Endothelial cell of umbilical vein (primary cell): ENCODE measurements around the gene ARHGAP18. TPM values are rescaled to one million over a fixed set of nuclear protein-coding genes. Genes with fewer than 3 reads are reported as not detected.

ENCODE experiments used
- BruUV-seq: library from RNA; stranded (reverse); fragments of 400-500 nt; replicated peaks from 2 replicates; lab custom pipeline; 2021; lab: Mats Ljungman, UMichigan
- CTCF ChIA-PET: fragments of 300-600, 350-600 bp; sonication (Branson Sonifier 250); formaldehyde crosslinking; loops from one replicate; lab custom pipeline; 2021; ENCODE audit warnings: antibody characterized with exemption, inconsistent platforms; lab: Charles Lee
- POLR2A ChIA-PET: fragments of 300-600, 350-600 bp; sonication (Branson Sonifier 250); formaldehyde crosslinking; loops from one replicate; lab custom pipeline; 2021; ENCODE audit warnings: antibody characterized with exemption, inconsistent platforms; lab: Charles Lee
- DNase-seq: peaks from one replicate; pipeline ENCODE4 v3.0.0-alpha.2; 2011; ENCODE audit warnings: low read depth, low spot score
- FAIRE-seq: peaks from 2 replicates; lab custom pipeline; 2011; peaks lifted over from hg19 to GRCh38; lab: Jason Lieb, UNC
- H2AFZ ChIP-seq: 2 replicates; pipeline ENCODE4 v1.6.0; 2012; ENCODE audit warnings: low read depth, low read length, control low read depth, inconsistent platforms
- H3K27ac ChIP-seq: 2 replicates; pipeline ENCODE4 v1.5.1; 2011; ENCODE audit warnings: low read depth, mild to moderate bottlenecking, control low read depth, low read length, moderate library complexity; ENCODE audit not compliant: insufficient read depth
- H3K27me3 ChIP-seq, 2 experiments: 2 replicates each; pipeline versions ENCODE4 v1.6.0 to v1.6.1; 2011; ENCODE audit warnings: low read length in 2 of 2, mixed read lengths in 1 of 2; ENCODE audit not compliant: control insufficient read depth in 2 of 2, insufficient read depth in 2 of 2
- H3K36me3 ChIP-seq, 2 experiments: 2 replicates in 1 of 2; 3 replicates in 1 of 2; pipeline ENCODE4 v1.5.1; 2011; ENCODE audit warnings: low read length in 2 of 2, mild to moderate bottlenecking in 1 of 2, moderate library complexity in 1 of 2; ENCODE audit not compliant: control insufficient read depth in 2 of 2, insufficient read depth in 2 of 2; ENCODE audit errors: extremely low read depth in 1 of 2
- H3K4me1 ChIP-seq: 3 replicates; pipeline ENCODE4 v1.5.1; 2011; ENCODE audit warnings: mild to moderate bottlenecking, low read length; ENCODE audit not compliant: control insufficient read depth, insufficient read depth; ENCODE audit errors: extremely low read depth
- H3K4me2 ChIP-seq: 2 replicates; pipeline ENCODE4 v1.6.1; 2011; ENCODE audit warnings: low read length, control low read depth, mixed read lengths; ENCODE audit not compliant: insufficient read depth
- H3K4me3 ChIP-seq, 3 experiments: fragments of 200-600 bp in 1 of 3; sonication (generic), shearing (Covaris generic) in 1 of 3; replicated peaks in 1 of 3; 2 replicates each; pipeline ENCODE4 v1.5.1; 2011 to 2016; ENCODE audit warnings: control low read depth in 3 of 3, low read length in 3 of 3, mild to moderate bottlenecking in 2 of 3, inconsistent platforms in 1 of 3, low read depth in 1 of 3, moderate library complexity in 1 of 3; ENCODE audit not compliant: insufficient read depth in 1 of 3
- H3K79me2 ChIP-seq: 2 replicates; pipeline ENCODE4 v1.6.0; 2012; ENCODE audit warnings: low read length, inconsistent platforms; ENCODE audit not compliant: control insufficient read depth, insufficient read depth
- H3K9ac ChIP-seq: replicated peaks from 2 replicates; pipeline ENCODE3; 2011; ENCODE audit warnings: low read length, control low read depth; ENCODE audit not compliant: insufficient read depth; ENCODE audit errors: extremely low read depth
- H3K9me1 ChIP-seq: replicated peaks from 3 replicates; pipeline ENCODE4 v1.6.0; 2011; ENCODE audit warnings: mild to moderate bottlenecking, low read length; ENCODE audit not compliant: control insufficient read depth, insufficient read depth; ENCODE audit errors: extremely low read depth
- H3K9me3 ChIP-seq: replicated peaks from 2 replicates; pipeline ENCODE4 v1.5.1; 2012; ENCODE audit warnings: low read length, inconsistent platforms; ENCODE audit not compliant: control insufficient read depth, insufficient read depth
- H4K20me1 ChIP-seq: replicated peaks from 2 replicates; pipeline ENCODE3; 2011; ENCODE audit warnings: mild to moderate bottlenecking, low read length; ENCODE audit not compliant: control insufficient read depth, insufficient read depth; ENCODE audit errors: extremely low read depth
- CTCF ChIP-seq, 2 donors: IDR thresholded peaks; 1 replicate in 1 of 2; 2 replicates in 1 of 2; pipeline ENCODE4 v1.5.1; 2011; ENCODE audit warnings: low read length in 2 of 2, mild to moderate bottlenecking in 2 of 2, moderate library complexity in 2 of 2, control low read depth in 1 of 2, inconsistent platforms in 1 of 2, low read depth in 1 of 2; ENCODE audit not compliant: insufficient read depth in 1 of 2; ENCODE audit errors: extremely low read depth in 1 of 2
- FOS ChIP-seq: IDR thresholded peaks from 2 replicates; pipeline ENCODE4 v1.6.1; 2011; ENCODE audit warnings: mild to moderate bottlenecking, low read length, moderate library complexity, borderline replicate concordance; ENCODE audit not compliant: insufficient read depth
- GATA2 ChIP-seq: IDR thresholded peaks from 2 replicates; pipeline ENCODE4 v1.7.0; 2011; ENCODE audit warnings: low read depth, mild to moderate bottlenecking, moderate library complexity, mixed read lengths, low read length; ENCODE audit not compliant: insufficient read length, insufficient read depth
- JUN ChIP-seq: IDR thresholded peaks from 2 replicates; pipeline ENCODE4 v1.6.1; 2011; ENCODE audit warnings: borderline replicate concordance, low read depth; ENCODE audit not compliant: insufficient read length, insufficient read depth
- MYC ChIP-seq: IDR thresholded peaks from one replicate; pipeline ENCODE4 v1.6.1; 2011; ENCODE audit warnings: mild to moderate bottlenecking, low read depth, low read length
- POLR2AphosphoS5 ChIP-seq: IDR thresholded peaks from 2 replicates; pipeline ENCODE4 v1.6.1; 2012; ENCODE audit warnings: low read depth, mild to moderate bottlenecking, control low read depth, low read length, moderate library complexity; ENCODE audit not compliant: insufficient read depth
- dilution Hi-C: fragments of 300-500 bp; cut with MboI; formaldehyde crosslinking; loops from one replicate; pipeline ENCODE4 v1.15.0; 2019; ENCODE audit warnings: low sequenced_read_pairs; ENCODE audit not compliant: extremely low pct_ligation_motif_present
- intact Hi-C: fragments of 100-400 bp; cut with micrococcal nuclease; formaldehyde crosslinking; loops from one replicate; pipeline ENCODE4 v1.10.0; 2022
- polyA plus RNA-seq, 4 experiments: library from polyadenylated mRNA; depleted of rRNA in 3 of 4; stranded (reverse) in 3 of 4; unstranded in 1 of 4; fragments of >200 nt; gene quantifications; 2 replicates each; pipeline versions ENCODE4 v1.2.1 to v1.2.3, GENCODE V29; 2011 to 2012; ENCODE audit warnings: missing spikeins in 1 of 4
- total RNA-seq: library from RNA; stranded (reverse); gene quantifications from 2 replicates; pipeline ENCODE4 v1.2.3, GENCODE V29; 2021
- TF ChIP-seq, protein P1 (sequence below): IDR thresholded peaks from 2 replicates; pipeline ENCODE4 v1.6.1; 2011; ENCODE audit not compliant: insufficient read depth, insufficient read length

The ARHGAP18 gene
- total and polyA plus RNA-seq, 2 donors (not counting 3 experiments of a cell fraction or from before 2014, with no cell fraction given): 13.1 to 86.1 TPM

GRCh38 chr6:129546702-129547101 is 163.3 kb downstream of the ARHGAP18 start:
- Histone ChIP-seq H3K36me3 (peaks cover 3 to 5% of the 10 kb centered on the region in 2 experiments), H3K27me3 (no peaks in the 10 kb centered on the region), H3K9me1 (no peaks in the 10 kb centered on the region), H4K20me1 (no peaks in the 10 kb centered on the region), H2AFZ (no peak overlapping the region), H3K9me3 (no peaks in the 10 kb centered on the region), H3K79me2 (no peaks in the 10 kb centered on the region), H3K4me2 (no peak overlapping the region), H3K27ac (no peak overlapping the region), H3K4me3 (no peak overlapping the region), H3K4me1 (peaks cover 5% of the 10 kb centered on the region), H3K9ac (no peak overlapping the region)
- CTCF ChIA-PET: interaction anchor here (1.2 to 1.5 kb wide), 2 partner anchors 15 to 17 kb away, joined by 3 read pairs; no protein-coding TSS in a partner anchor
- intact Hi-C loops (no loop called here), dilution Hi-C loops (no loop called here)
- POLR2A ChIA-PET: no interaction called here
- no TSS peak for BruUV-seq
- no peak for DNase-seq
- FAIRE-seq: no peak
- TF ChIP-seq FOS (peak; percentile 15), POLR2AphosphoS5 (no peak), MYC (no peak), CTCF (IDR thresholded peaks at IDR 0.05; ENCODE audit: extremely low read depth in 1 of 2, insufficient read depth in 1 of 2, low read depth in 1 of 2, low read length in 2 of 2) (no peak)

DNA sequence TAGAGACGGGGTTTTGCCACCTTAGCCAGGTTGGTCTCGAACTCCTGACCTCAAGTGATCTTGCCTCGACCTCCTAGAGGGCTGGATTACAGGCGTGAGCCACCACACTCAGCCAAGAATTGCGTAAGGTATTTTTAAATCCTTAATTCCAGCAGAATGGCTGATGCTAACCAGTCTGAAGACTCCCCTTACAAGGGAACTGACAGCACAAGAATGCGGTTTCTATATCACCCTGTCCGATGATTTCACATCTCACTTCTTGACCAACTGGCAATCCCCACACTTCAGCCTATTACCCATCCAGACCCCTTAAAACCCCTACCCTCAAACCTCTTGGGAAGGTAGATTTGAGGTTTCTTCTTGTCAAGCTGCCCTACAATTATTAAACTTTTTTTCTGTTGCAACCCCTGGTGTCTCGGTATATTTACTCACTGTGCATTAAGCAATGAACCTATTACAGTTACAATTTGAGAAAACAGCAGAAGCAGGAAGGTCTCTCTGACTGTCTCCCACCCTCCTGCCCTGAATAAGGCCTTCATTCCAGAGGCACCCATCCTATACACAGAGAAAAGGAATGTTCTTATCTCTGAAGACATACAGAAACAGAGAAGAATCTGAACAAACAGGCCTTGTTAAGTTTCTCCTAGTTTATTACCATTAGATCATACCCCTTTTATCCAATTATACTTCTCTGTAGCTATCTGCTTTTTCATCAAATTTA is 164.9 kb downstream of the ARHGAP18 start:
- FAIRE-seq (no peak), DNase-seq (no peak)
- ChIA-PET POLR2A (no interaction called here), CTCF (no interaction called here)
- Histone ChIP-seq H3K4me3 (no peak overlapping the region), H4K20me1 (no peaks in the 10 kb centered on the region), H3K9ac (no peak overlapping the region), H3K4me2 (no peak overlapping the region), H3K79me2 (no peaks in the 10 kb centered on the region), H2AFZ (no peak overlapping the region), H3K4me1 (peaks cover 5% of the 10 kb centered on the region), H3K9me3 (no peaks in the 10 kb centered on the region), H3K36me3 (peaks cover 2 to 3% of the 10 kb centered on the region in 2 experiments), H3K27me3 (no peaks in the 10 kb centered on the region), H3K27ac (no peak overlapping the region), H3K9me1 (no peaks in the 10 kb centered on the region)
- dilution Hi-C loops (no loop called here), intact Hi-C loops (no loop called here)
- no TSS peak for BruUV-seq
- no peak for TF ChIP-seq GATA2
- no peak for TF ChIP-seq FOS
- TF ChIP-seq MYC: no peak
- no peak for TF ChIP-seq CTCF (IDR thresholded peaks at IDR 0.05; ENCODE audit: extremely low read depth in 1 of 2, insufficient read depth in 1 of 2, low read depth in 1 of 2, low read length in 2 of 2)
- TF ChIP-seq, protein P1, sequence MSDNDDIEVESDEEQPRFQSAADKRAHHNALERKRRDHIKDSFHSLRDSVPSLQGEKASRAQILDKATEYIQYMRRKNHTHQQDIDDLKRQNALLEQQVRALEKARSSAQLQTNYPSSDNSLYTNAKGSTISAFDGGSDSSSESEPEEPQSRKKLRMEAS: no peak
- TF ChIP-seq JUN: no peak
- no peak for TF ChIP-seq POLR2AphosphoS5
